AG09309 (cell line): Measurements from ENCODE around the gene CXCR6.

ENCODE experiments used
- DNase-seq: peaks from one replicate; pipeline ENCODE4 v3.0.0-alpha.2; 2010; ENCODE audit warnings: low read depth
- H3K4me3 ChIP-seq: 2 replicates; pipeline ENCODE4 v1.5.1; 2011; ENCODE audit warnings: mild to moderate bottlenecking, low read depth, low read length, moderate library complexity; ENCODE audit not compliant: control insufficient read depth
- TF ChIP-seq, protein P1 (sequence below): IDR thresholded peaks from 2 replicates; pipeline ENCODE4 v1.5.1; 2011; ENCODE audit warnings: mild to moderate bottlenecking, low read depth, low read length, inconsistent platforms; ENCODE audit not compliant: insufficient read depth, control insufficient read depth; ENCODE audit errors: missing control alignments

The CXCR6 gene

DNA sequence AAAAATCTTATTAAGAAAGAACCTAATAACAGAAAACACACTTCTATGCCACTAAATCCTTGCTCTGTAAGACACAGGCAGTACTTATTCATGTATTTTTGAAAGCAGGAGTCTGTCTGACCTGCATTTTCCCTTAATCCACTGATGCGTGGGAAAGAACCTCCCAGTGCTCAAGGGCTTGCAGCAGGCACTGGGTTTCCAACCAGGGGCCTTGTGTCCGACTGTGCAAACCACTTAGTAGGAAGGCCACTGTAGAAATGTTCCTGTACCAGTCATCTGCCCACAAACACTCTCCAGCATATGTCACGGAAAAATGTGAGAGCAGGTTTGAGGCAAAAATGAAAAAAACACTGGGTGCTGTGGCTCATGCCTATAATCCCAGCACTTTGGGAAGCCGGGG, 12.4 kb downstream of the CXCR6 start:
- no peak for DNase-seq
- H3K4me3 ChIP-seq, result no peak overlapping the region
- TF ChIP-seq, protein P1, sequence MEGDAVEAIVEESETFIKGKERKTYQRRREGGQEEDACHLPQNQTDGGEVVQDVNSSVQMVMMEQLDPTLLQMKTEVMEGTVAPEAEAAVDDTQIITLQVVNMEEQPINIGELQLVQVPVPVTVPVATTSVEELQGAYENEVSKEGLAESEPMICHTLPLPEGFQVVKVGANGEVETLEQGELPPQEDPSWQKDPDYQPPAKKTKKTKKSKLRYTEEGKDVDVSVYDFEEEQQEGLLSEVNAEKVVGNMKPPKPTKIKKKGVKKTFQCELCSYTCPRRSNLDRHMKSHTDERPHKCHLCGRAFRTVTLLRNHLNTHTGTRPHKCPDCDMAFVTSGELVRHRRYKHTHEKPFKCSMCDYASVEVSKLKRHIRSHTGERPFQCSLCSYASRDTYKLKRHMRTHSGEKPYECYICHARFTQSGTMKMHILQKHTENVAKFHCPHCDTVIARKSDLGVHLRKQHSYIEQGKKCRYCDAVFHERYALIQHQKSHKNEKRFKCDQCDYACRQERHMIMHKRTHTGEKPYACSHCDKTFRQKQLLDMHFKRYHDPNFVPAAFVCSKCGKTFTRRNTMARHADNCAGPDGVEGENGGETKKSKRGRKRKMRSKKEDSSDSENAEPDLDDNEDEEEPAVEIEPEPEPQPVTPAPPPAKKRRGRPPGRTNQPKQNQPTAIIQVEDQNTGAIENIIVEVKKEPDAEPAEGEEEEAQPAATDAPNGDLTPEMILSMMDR, result no peak

DNA sequence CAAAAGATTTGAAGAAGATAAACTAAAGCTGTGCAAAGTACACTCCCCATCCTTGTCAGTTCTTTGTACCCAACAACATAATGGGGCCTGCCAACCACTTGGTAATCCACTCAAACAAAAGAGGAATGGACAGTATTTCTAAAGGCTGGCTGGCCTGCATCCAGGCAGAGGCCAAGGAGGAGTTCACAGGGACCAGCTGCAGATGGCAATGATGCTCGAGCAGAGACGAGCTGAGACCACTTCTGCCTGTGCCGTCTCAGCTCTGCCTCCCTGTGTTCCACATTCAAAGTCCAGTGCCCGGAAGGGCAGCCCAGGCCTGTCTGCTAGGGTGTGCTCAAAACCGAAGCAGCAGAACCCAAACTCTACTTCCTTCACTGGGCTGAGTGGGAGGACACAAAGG, 14.3 kb downstream of the CXCR6 start:
- DNase-seq, result no peak
- TF ChIP-seq, protein P1, result no peak
- H3K4me3 ChIP-seq, result no peak overlapping the region

DNA sequence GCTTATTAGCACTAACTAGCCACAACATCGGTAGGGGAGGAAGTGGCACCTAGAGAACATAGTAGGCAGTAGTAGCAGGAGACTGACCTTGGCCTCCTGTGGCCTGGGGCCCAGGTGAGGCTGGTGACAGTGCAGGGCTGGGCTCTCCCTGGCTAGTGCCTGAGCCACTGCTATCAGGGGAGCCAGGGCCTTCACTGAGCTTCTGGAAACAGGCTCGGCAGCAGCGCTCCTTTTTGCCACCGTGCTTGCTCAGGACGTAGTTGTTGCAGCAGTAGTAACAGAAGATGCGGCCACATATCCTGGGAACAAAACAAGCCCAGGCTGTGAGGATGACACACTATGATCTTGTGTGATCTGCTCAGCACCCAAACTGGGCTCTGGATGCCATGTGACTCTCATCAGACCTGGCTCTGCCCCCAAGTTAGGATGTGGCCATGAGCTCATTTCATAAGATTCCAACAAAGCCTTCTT, 15.1 kb downstream of the CXCR6 start:
- no peak for DNase-seq
- TF ChIP-seq, protein P1, result no peak
- H3K4me3 ChIP-seq, result no peak overlapping the region

DNA sequence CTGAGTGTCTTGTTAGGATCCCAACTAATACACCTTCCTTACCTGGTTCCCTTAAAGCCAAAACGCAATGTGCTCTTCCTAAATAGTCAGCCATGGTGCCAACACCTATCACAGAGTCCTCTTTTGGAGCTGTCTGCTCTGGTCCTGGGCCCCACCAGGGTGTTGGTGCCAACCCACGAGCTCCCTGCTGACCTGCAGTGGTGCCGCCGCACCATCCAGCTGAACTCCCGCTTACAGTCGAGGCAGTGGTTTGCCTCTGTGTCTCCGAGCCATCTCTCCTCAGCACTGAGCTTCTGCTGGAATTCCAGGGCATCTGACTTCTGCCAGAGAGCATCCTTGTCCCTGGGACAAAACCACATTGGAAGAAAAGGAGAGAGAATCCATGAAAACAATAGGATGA, 15.9 kb downstream of the CXCR6 start:
- TF ChIP-seq, protein P1, result no peak
- no peak overlapping the region for H3K4me3 ChIP-seq
- no peak for DNase-seq

DNA sequence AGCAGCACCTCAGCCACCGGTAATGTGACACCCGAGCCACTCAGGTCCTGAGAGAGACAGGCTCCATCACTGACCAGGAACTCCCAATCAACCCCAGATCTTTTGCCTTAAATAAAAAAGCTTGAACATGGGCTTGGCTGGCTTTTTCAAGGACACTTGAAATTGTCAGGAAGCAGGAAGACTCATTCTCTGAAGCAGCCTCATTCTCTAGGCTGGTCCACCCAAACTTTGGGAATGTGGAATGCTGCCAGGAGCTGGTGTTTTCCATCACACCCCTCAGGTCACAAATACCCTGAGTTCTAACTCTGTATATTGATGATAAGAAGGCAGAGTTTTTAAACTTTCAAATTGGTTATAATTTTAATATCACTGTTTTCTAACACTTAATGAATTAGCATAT, 17.0 kb downstream of the CXCR6 start:
- TF ChIP-seq, protein P1, result no peak
- H3K4me3 ChIP-seq, result no peak overlapping the region
- DNase-seq, result no peak

DNA sequence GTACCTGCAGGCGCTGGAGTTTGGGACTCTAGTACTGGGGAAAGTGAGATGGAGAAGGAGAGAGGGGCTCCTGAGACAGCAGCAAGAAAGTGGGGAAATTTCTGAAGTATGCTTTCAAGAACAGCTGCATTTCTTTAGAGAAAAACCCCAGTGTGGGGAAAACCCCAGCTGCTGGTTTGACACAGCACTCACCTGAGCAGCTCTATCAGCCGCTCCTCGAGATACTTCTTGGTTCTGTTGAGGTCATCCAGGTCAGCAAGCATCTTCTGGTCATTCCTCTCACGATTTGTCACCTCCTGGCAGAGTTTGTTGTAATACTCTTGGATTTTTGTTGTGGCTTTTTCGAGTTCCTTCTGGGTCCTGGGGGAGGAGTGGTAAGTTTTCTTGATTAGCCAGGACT, 18.8 kb downstream of the CXCR6 start:
- no peak overlapping the region for H3K4me3 ChIP-seq
- no peak for DNase-seq
- TF ChIP-seq, protein P1, result no peak

DNA sequence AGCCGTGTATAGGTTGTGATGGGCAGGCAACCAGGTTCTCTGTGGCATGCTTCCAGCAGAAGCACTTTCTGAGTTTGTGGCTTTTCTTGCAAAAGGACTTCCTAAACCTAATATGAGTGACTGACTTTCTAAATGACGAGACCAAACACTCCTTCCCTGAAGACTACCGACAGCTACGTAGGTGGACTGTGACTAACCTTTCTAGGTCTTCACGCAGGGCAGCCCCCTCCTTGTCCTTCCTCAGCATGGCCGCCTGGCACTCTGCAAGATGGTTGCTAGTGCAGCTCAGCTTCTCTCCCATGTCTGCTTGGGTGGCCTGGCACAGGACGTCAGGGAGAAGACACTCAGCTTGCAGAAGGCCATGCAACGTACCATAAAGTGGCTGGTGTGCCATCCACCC, 20.9 kb downstream of the CXCR6 start:
- TF ChIP-seq, protein P1, result no peak
- no peak for DNase-seq
- H3K4me3 ChIP-seq, result no peak overlapping the region
